Right renal pelvis (tissue), 4 donors: ENCODE data around the gene ADAMTS2. TPM values are rescaled to one million over a fixed set of nuclear protein-coding genes. Genes with fewer than 3 reads are reported as not detected.

Experiments used
- DNase-seq, 4 donors: peaks; one replicate each; pipeline ENCODE4 v3.0.0-alpha.2; 2013; ENCODE audit warnings: low read depth in 4 of 4, low spot score in 3 of 4, missing footprints in 1 of 4
- polyA plus RNA-seq, 4 donors: library from polyadenylated mRNA; unstranded; fragments of 120-200 nt; gene quantifications; one replicate each; pipeline ENCODE4 v1.2.1, GENCODE V29; 2013; ENCODE audit not compliant: insufficient read length in 4 of 4

ADAMTS2 gene
- polyA plus RNA-seq, 4 donors: 10.9 to 15.5 (median 11.5) TPM

GRCh38 chr5:179153341-179153901 is 191.8 kb downstream of the ADAMTS2 start:
- DNase-seq: no peak

DNA sequence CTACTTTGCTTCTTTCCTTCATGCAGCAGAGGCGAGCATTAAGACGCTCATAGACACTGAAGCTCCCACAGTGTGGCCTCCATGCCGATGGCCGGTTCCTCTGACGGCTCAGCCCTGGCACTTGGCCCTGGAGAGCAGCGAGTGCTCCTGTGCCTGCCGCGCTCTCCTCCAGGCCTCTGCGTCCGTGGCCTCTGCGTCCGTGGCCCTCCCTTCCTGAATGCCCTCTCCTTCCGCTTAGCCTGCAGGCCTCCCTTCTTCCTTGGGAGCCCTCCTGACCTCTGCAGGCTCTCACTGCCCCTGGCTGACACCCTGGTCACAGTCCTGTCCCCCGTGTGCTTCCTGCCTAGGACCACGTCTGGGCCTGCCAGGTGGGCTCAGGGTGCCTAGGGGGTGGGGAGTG is 192.3 kb downstream of the ADAMTS2 start:
- DNase-seq: no peak

- DNase-seq: no peak
Observed at GRCh38 chr5:179152144-179152895, 192.9 kb downstream of the ADAMTS2 start.

DNA sequence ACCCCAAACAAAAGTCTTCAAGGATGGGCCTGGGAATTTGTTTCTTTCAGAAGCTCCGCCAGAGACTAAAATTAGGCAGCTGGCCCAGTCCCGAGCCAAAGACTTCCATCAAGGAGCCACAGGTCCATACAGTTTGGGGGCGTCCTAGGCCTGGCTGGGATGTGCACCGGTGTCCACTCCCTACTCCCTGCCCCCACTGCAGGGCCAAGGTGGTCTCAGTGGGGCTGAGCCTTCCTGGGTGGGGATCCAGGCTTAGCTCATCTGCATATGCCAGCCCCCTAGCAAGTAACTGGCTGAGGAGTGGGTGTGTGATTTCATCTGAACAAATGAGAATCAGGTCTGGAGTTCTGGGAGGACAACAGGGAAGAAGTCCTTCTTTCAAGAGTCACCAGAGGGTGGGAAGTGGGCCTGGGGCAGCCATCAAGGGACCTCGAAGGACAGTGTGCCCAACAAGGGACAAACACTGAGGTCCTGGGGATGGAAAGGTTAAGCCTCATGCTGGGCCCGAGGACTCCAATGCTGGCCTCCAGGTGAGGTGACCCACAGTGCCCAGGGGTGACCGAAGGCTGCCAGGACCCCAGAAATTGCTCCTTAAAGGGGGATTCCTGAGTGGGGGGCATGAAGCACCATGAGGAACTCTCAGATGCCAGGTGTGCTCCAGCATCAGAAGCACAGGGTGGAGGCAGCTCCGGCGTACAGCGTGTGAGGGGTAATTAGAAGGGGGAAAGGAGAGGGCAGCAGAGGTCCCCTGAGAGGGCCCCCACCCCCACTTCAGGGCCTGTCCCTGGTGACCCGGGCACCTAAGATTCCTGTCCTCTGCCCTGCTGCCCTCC is 193.8 kb downstream of the ADAMTS2 start:
- DNase-seq: no peak

- DNase-seq: no peak
Observed at GRCh38 chr5:179150011-179150410, 195.2 kb downstream of the ADAMTS2 start.

GRCh38 chr5:179149278-179149677 is 196.0 kb downstream of the ADAMTS2 start:
- no peak for DNase-seq

DNA sequence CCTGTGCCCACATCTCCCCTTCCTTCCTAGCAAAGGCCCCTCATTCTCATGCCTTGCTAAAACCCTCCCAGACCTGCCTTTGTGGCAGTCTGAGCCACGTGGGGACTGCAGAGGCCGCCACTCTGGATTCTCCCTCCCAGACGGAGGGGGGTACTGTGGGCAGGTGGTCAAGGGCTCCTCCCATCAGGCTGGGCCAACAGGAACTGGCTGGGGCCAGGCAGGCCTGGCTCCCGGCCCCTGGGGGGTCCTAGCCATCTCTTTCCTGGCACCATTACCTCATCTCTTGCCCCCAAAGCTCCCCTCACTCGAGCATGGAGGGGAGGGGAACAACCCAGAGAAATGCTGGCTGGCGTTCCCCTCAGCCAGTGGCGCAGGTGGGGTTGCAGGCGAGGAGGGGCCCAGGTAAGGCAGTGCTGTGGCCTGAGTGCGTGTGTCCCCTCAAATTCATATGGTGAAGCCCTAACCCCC is 196.5 kb downstream of the ADAMTS2 start:
- no peak for DNase-seq

- DNase-seq: no peak
Observed at GRCh38 chr5:179147991-179148702, 197.1 kb downstream of the ADAMTS2 start.

GRCh38 chr5:179146277-179146676 is 199.0 kb downstream of the ADAMTS2 start:
- DNase-seq: no peak

DNA sequence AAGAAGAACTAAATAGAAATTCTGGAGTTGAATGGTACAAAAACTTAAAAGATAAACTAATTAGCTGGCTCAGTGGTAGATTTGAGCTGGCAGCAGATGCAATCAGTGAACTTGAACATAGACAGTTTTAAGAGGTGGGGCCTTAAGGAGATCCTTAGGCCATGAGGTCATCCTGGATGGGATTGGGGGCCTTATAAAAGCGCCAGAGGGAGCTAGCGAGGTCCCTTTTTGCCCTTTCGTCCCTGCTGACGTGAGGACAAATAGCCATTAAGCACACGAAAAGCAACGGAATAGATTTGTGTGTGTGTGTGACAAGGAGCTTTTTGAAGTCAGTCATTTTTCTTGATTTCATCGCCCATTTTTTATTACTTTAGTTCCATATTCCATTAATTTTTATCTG is 201.8 kb downstream of the ADAMTS2 start:
- no peak for DNase-seq

GRCh38 chr5:179142434-179143198 is 202.6 kb downstream of the ADAMTS2 start:
- no peak for DNase-seq

GRCh38 chr5:179141867-179142266 is 203.4 kb downstream of the ADAMTS2 start:
- no peak for DNase-seq

- DNase-seq: no peak
Observed at GRCh38 chr5:179140293-179140692, 205.0 kb downstream of the ADAMTS2 start.

- no peak for DNase-seq
Observed at GRCh38 chr5:179139936-179140235, 205.4 kb downstream of the ADAMTS2 start.

- no peak for DNase-seq
Observed at GRCh38 chr5:179139111-179139935, 205.9 kb downstream of the ADAMTS2 start.

GRCh38 chr5:179138568-179138925 is 206.7 kb downstream of the ADAMTS2 start:
- no peak for DNase-seq

- DNase-seq: no peak
Observed at GRCh38 chr5:179137643-179138567, 207.4 kb downstream of the ADAMTS2 start.

- DNase-seq: no peak
Observed at GRCh38 chr5:179137016-179137642, 208.1 kb downstream of the ADAMTS2 start.
